Mucosa of descending colon (tissue), 3 donors: ENCODE measurements around the gene CNKSR1. TPM values are rescaled to one million over a fixed set of nuclear protein-coding genes. Genes with fewer than 3 reads are reported as not detected.

ENCODE experiments used
- ATAC-seq: fragments of 200-7000 bp; cut with Tn5 transposase; one replicate; pipeline ENCODE4 v1.9.1; 2020; ENCODE audit warnings: mild to moderate bottlenecking, moderate library complexity
- DNase-seq, 3 donors: peaks; one replicate each; pipeline ENCODE4 v3.0.0-alpha.2; 2020
- H3K36me3 ChIP-seq: fragments of 200-600 bp; one replicate; pipeline ENCODE4 v1.8.0; 2021; ENCODE audit warnings: low read depth, mild to moderate bottlenecking
- H3K4me1 ChIP-seq: fragments of 200-600 bp; one replicate; pipeline ENCODE4 v1.8.0; 2021; ENCODE audit warnings: low read depth, mild to moderate bottlenecking
- H3K4me3 ChIP-seq: fragments of 200-600 bp; one replicate; pipeline ENCODE4 v1.8.0; 2021; ENCODE audit warnings: mild to moderate bottlenecking
- H3K9me3 ChIP-seq: fragments of 200-600 bp; one replicate; pipeline ENCODE4 v1.8.0; 2021; ENCODE audit warnings: mild to moderate bottlenecking
- intact Hi-C, 2 donors: fragments of 100-400 bp; cut with DNase I in 1 of 2; cut with micrococcal nuclease in 1 of 2; formaldehyde crosslinking; loops; one replicate each; pipeline versions ENCODE4 v1.11.0 to v1.11.1; 2022; cut with DNase I, micrococcal nuclease
- total RNA-seq, 3 donors: library from RNA; stranded (reverse); fragmentation: NEBNext Ultra II Directional in 2 of 3; extraction: Animal tissue kit (Norgen Biotek cat#: 25700) in 2 of 3; gene quantifications; one replicate each; pipeline versions ENCODE4 v1.2.1 to v1.2.4, GENCODE V29; 2021 to 2023
- TF ChIP-seq, protein P1 (sequence below): fragments of 200-600 bp; IDR thresholded peaks from one replicate; pipeline ENCODE4 v1.8.0; 2022; ENCODE audit warnings: antibody characterized with exemption, mild to moderate bottlenecking
- donor health status: DM: no; HTN: no; CAD: no; lungs with moderate emphysema.
- donor health status: DM: no; HTN: no; CAD: no.
- donor health status: DM: no; HTN: yes; CAD: no.

CNKSR1 gene
- total RNA-seq, 3 donors from 2014 or later, result 19.6 to 65.7 (median 38.6) TPM

GRCh38 chr1:26190373-26190987 lies 13.2 kb downstream of the CNKSR1 start, which contains the start of gene CATSPER4:
Gene CATSPER4 (plus strand): TSS chr1:26190602. CDS start chr1:26190628, 26 bp downstream.
- Histone ChIP-seq H3K4me3 (no peak within 1 kb of the TSS), H3K4me1 (no peaks in the 10 kb centered on the region), H3K9me3 (no peaks in the 10 kb centered on the region), H3K36me3 (no peaks in the 10 kb centered on the region)
- TF ChIP-seq, protein P1, sequence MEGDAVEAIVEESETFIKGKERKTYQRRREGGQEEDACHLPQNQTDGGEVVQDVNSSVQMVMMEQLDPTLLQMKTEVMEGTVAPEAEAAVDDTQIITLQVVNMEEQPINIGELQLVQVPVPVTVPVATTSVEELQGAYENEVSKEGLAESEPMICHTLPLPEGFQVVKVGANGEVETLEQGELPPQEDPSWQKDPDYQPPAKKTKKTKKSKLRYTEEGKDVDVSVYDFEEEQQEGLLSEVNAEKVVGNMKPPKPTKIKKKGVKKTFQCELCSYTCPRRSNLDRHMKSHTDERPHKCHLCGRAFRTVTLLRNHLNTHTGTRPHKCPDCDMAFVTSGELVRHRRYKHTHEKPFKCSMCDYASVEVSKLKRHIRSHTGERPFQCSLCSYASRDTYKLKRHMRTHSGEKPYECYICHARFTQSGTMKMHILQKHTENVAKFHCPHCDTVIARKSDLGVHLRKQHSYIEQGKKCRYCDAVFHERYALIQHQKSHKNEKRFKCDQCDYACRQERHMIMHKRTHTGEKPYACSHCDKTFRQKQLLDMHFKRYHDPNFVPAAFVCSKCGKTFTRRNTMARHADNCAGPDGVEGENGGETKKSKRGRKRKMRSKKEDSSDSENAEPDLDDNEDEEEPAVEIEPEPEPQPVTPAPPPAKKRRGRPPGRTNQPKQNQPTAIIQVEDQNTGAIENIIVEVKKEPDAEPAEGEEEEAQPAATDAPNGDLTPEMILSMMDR, result no peak
- intact Hi-C loops, result no loop called here
- ATAC-seq (peak; percentile 37), DNase-seq (no peak)

DNA sequence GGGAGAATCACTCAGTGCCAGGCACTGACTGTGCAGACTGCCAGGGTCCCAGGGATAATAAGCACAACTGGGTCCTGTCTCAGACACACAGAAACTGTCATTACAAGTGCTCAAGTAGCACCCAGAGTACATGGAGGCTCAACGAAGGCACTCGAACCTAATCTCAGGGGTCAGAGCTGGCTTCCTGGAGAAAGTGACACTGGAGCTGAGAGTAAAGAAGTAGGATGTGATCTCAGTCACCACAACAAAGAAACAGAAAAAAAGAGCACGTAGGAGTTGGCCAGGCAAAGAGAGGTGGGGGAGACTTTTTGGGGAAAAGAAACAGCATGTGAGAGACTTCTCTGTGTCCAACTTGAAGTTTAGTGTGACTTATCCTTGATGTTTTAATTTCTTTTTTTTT lies 14.4 kb downstream of the CNKSR1 start:
- Histone ChIP-seq H3K4me1 (no peaks in the 10 kb centered on the region), H3K36me3 (no peaks in the 10 kb centered on the region), H3K9me3 (no peaks in the 10 kb centered on the region), H3K4me3 (no peak overlapping the region)
- DNase-seq (no peak), ATAC-seq (no peak)
- intact Hi-C loops, result no loop called here
- TF ChIP-seq, protein P1, result no peak

- intact Hi-C loops, result no loop called here
- ATAC-seq (no peak), DNase-seq (no peak)
- no peaks in the 10 kb centered on the region for H3K9me3 ChIP-seq
- no peak overlapping the region for H3K4me3 ChIP-seq
- H3K4me1 ChIP-seq, result no peaks in the 10 kb centered on the region
- no peaks in the 10 kb centered on the region for H3K36me3 ChIP-seq
- TF ChIP-seq, protein P1, result no peak
These were observed 18.5 kb downstream of the CNKSR1 start for GRCh38 chr1:26195805-26196204.

DNA sequence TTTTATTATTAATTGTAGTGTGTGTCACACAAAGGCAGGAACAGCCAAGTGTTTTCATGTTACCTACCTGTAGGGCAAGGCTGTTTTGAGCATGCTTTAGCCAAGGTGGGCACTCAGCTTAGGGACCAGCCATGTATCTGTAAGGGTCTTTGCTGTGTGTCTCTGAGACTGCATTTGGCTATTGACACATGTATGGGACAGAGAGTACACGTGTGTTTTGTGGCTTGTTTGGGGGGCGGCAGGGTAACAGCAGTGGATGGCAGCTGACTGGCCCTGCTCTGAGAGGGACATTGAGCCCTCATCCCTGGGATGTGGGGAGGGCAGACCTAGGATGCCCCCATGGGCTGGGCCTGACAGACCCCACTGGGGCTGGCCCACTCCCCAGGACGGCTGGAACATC lies 20.0 kb downstream of the CNKSR1 start:
- TF ChIP-seq, protein P1, result no peak
- no peaks in the 10 kb centered on the region for H3K4me1 ChIP-seq
- no peak for ATAC-seq
- no peaks in the 10 kb centered on the region for H3K36me3 ChIP-seq
- no peak for DNase-seq
- H3K9me3 ChIP-seq, result no peaks in the 10 kb centered on the region
- no peak overlapping the region for H3K4me3 ChIP-seq
- intact Hi-C loops, result no loop called here

- no peak overlapping the region for H3K4me3 ChIP-seq
- DNase-seq (no peak), ATAC-seq (no peak)
- TF ChIP-seq, protein P1, result no peak
- H3K36me3 ChIP-seq, result no peaks in the 10 kb centered on the region
- H3K9me3 ChIP-seq, result no peaks in the 10 kb centered on the region
- no peaks in the 10 kb centered on the region for H3K4me1 ChIP-seq
- intact Hi-C loops, result no loop called here
These were observed 20.5 kb downstream of the CNKSR1 start for GRCh38 chr1:26197813-26198212.

GRCh38 chr1:26200413-26200812 lies 23.1 kb downstream of the CNKSR1 start:
- ATAC-seq, result no peak
- TF ChIP-seq, protein P1, result no peak
- no peak for DNase-seq
- Histone ChIP-seq H3K9me3 (no peaks in the 10 kb centered on the region), H3K36me3 (no peaks in the 10 kb centered on the region), H3K4me3 (no peak overlapping the region), H3K4me1 (no peaks in the 10 kb centered on the region)
- intact Hi-C loops, result no loop called here
